PC-3 (cell line): ENCODE data around the gene PSMD10. TPM values are rescaled to one million over a fixed set of nuclear protein-coding genes. Genes with fewer than 3 reads are reported as not detected.
A peak's percentile ranks its signal among the peaks of the same experiment; 100 is the strongest.

Experiments
- ATAC-seq: fragments of 200-7000 bp; cut with Tn5 transposase; 2 replicates; pipeline ENCODE4 v1.9.1; 2020; ENCODE audit warnings: mild to moderate bottlenecking, moderate library complexity
- BruUV-seq: library from RNA; stranded (reverse); fragments of 400-500 nt; replicated peaks from 2 replicates; lab custom pipeline; 2021; lab: Mats Ljungman, UMichigan
- CTCF ChIA-PET: fragments of 300-600 bp; sonication (Branson Sonifier 250); formaldehyde crosslinking; loops from one replicate; lab custom pipeline; 2022; ENCODE audit warnings: antibody characterized with exemption; lab: Charles Lee
- POLR2A ChIA-PET: fragments of 300-600 bp; sonication (Branson Sonifier 250); formaldehyde crosslinking; loops from one replicate; lab custom pipeline; 2022; ENCODE audit warnings: antibody characterized with exemption; ENCODE audit not compliant: unreplicated experiment; lab: Charles Lee
- DNase-seq: peaks from one replicate; pipeline ENCODE4 v3.0.0-alpha.2; 2015
- H2AFZ ChIP-seq: fragments of 300-600 bp; sonication (generic); 2 replicates; pipeline ENCODE4 v1.6.0; 2016; ENCODE audit warnings: antibody characterized with exemption, low read length
- H3F3A ChIP-seq: fragments of 300-600 bp; sonication (generic); one replicate; pipeline ENCODE4 v1.6.0; 2017; ENCODE audit warnings: antibody characterized with exemption, low read length, control low read depth, mild to moderate bottlenecking; ENCODE audit not compliant: unreplicated experiment
- H3K27ac ChIP-seq: fragments of 300-600 bp; sonication (generic); 2 replicates; pipeline ENCODE4 v1.5.1; 2016; ENCODE audit warnings: mild to moderate bottlenecking, low read length
- H3K27me3 ChIP-seq: fragments of 300-600 bp; sonication (generic); 2 replicates; pipeline ENCODE4 v1.6.1; 2016; ENCODE audit warnings: low read length, mixed read lengths
- H3K36me3 ChIP-seq: fragments of 300-600 bp; sonication (generic); 2 replicates; pipeline ENCODE4 v1.6.1; 2016; ENCODE audit warnings: low read depth, mixed run types, low read length, mixed read lengths
- H3K4me1 ChIP-seq: fragments of 300-600 bp; sonication (generic); 2 replicates; pipeline ENCODE4 v1.5.1; 2016; ENCODE audit warnings: low read length; ENCODE audit not compliant: insufficient read depth
- H3K4me2 ChIP-seq: fragments of 300-600 bp; sonication (generic); 2 replicates; pipeline ENCODE4 v1.6.0; 2016; ENCODE audit warnings: low read length
- H3K4me3 ChIP-seq: fragments of 300-600 bp; sonication (generic); 2 replicates; pipeline ENCODE4 v1.5.1; 2016; ENCODE audit warnings: mild to moderate bottlenecking, low read length, mixed read lengths
- H3K79me2 ChIP-seq: fragments of 300-600 bp; sonication (generic); 2 replicates; pipeline ENCODE4 v1.6.1; 2017; ENCODE audit warnings: low read length, mixed read lengths
- H3K9ac ChIP-seq: fragments of 300-600 bp; sonication (generic); 2 replicates; pipeline ENCODE4 v1.6.0; 2016; ENCODE audit warnings: mild to moderate bottlenecking, low read length
- H3K9me2 ChIP-seq: fragments of 300-600 bp; sonication (generic); replicated peaks from 2 replicates; pipeline ENCODE4 v1.6.1; 2016; ENCODE audit warnings: mixed run types, low read length, mixed read lengths
- H3K9me3 ChIP-seq: fragments of 300-600 bp; sonication (generic); 2 replicates; pipeline ENCODE4 v1.6.1; 2016; ENCODE audit warnings: low read length, mixed read lengths
- H4K20me1 ChIP-seq: fragments of 300-600 bp; sonication (generic); 2 replicates; pipeline ENCODE4 v1.6.1; 2016; ENCODE audit warnings: low read length, mixed read lengths
- CTCF ChIP-seq: fragments of 300-600 bp; sonication (generic); conservative IDR thresholded peaks from 2 replicates; pipeline ENCODE4 v1.5.1; 2017; ENCODE audit warnings: antibody characterized with exemption, low read depth, mild to moderate bottlenecking, low read length
- EZH2 ChIP-seq: fragments of 300-600 bp; sonication (generic); IDR thresholded peaks from one replicate; pipeline ENCODE4 v1.6.1; 2017; ENCODE audit warnings: antibody characterized with exemption, mild to moderate bottlenecking, low read length; ENCODE audit not compliant: unreplicated experiment
- EZH2phosphoT487 ChIP-seq: fragments of 300-600 bp; sonication (generic); IDR thresholded peaks from 2 replicates; pipeline ENCODE4 v1.6.1; 2018; ENCODE audit warnings: mild to moderate bottlenecking, antibody characterized with exemption, low read length, borderline replicate concordance
- intact Hi-C: fragments of 100-400 bp; cut with micrococcal nuclease; formaldehyde crosslinking; loops from 2 replicates; pipeline ENCODE4 v1.9.0; 2023
- total RNA-seq: library from RNA; depleted of rRNA; stranded (reverse); fragments of >200 nt; gene quantifications from 2 replicates; pipeline ENCODE4 v1.2.3, GENCODE V29; 2014

Gene PSMD10
- total RNA-seq, 1 experiment from 2014 or later: 102 TPM

GRCh38 chrX:108134724-108135123 is 43.4 kb upstream of the PSMD10 start:
- no peaks in the 10 kb centered on the region for H4K20me1 ChIP-seq
- peaks cover 4% of the 10 kb centered on the region for H3K36me3 ChIP-seq
- H3K27ac ChIP-seq: no peak overlapping the region
- H3F3A ChIP-seq: no peaks in the 10 kb centered on the region
- no peak for DNase-seq
- ChIA-PET CTCF (no interaction called here), POLR2A (no interaction called here)
- TF ChIP-seq EZH2 (no peak), EZH2phosphoT487 (no peak), CTCF (peak; percentile 39; the same call in 1 of the 2 replicates)
- no peaks in the 10 kb centered on the region for H3K27me3 ChIP-seq
- no peak overlapping the region for H2AFZ ChIP-seq
- no peak overlapping the region for H3K4me2 ChIP-seq
- no peak overlapping the region for H3K4me3 ChIP-seq
- no peak for ATAC-seq
- H3K79me2 ChIP-seq: no peaks in the 10 kb centered on the region
- intact Hi-C loops: no loop called here
- no peaks in the 10 kb centered on the region for H3K9me2 ChIP-seq
- BruUV-seq: no TSS peak
- H3K9me3 ChIP-seq: no peaks in the 10 kb centered on the region
- peaks cover 19% of the 10 kb centered on the region for H3K4me1 ChIP-seq
- H3K9ac ChIP-seq: no peak overlapping the region

- ATAC-seq (no peak), DNase-seq (no peak)
- no TSS peak for BruUV-seq
- TF ChIP-seq CTCF: no peak
- no peak for TF ChIP-seq EZH2phosphoT487
- TF ChIP-seq EZH2: no peak
- H3K79me2 ChIP-seq: no peaks in the 10 kb centered on the region
- POLR2A ChIA-PET: no interaction called here
- peaks cover 16% of the 10 kb centered on the region for H3K4me1 ChIP-seq
- no peaks in the 10 kb centered on the region for H3K27me3 ChIP-seq
- no peak overlapping the region for H2AFZ ChIP-seq
- no peaks in the 10 kb centered on the region for H3F3A ChIP-seq
- H3K9ac ChIP-seq: no peak overlapping the region
- H4K20me1 ChIP-seq: no peaks in the 10 kb centered on the region
- no peak overlapping the region for H3K4me2 ChIP-seq
- H3K36me3 ChIP-seq: peaks cover 4% of the 10 kb centered on the region
- intact Hi-C loops: no loop called here
- CTCF ChIA-PET: no interaction called here
- no peak overlapping the region for H3K4me3 ChIP-seq
- no peaks in the 10 kb centered on the region for H3K9me2 ChIP-seq
- no peaks in the 10 kb centered on the region for H3K9me3 ChIP-seq
- no peak overlapping the region for H3K27ac ChIP-seq
Measured at GRCh38 chrX:108132876-108133275, 41.5 kb upstream of the PSMD10 start.

GRCh38 chrX:108132034-108132433 is 40.7 kb upstream of the PSMD10 start:
- intact Hi-C loops: no loop called here
- BruUV-seq: no TSS peak
- Histone ChIP-seq H3K4me1 (peaks cover 16% of the 10 kb centered on the region), H3K9ac (no peak overlapping the region), H3K79me2 (no peaks in the 10 kb centered on the region), H3K9me2 (no peaks in the 10 kb centered on the region), H3K4me3 (no peak overlapping the region), H3K27me3 (no peaks in the 10 kb centered on the region), H2AFZ (no peak overlapping the region), H3K9me3 (no peaks in the 10 kb centered on the region), H4K20me1 (no peaks in the 10 kb centered on the region), H3K36me3 (peaks cover 9% of the 10 kb centered on the region), H3K4me2 (no peak overlapping the region), H3F3A (no peaks in the 10 kb centered on the region), H3K27ac (0 out of 2 replicates have a peak overlapping the region, but pooled peaks have one; percentile 11)
- POLR2A ChIA-PET: no interaction called here
- ATAC-seq (no peak), DNase-seq (no peak)
- TF ChIP-seq EZH2: no peak
- CTCF ChIA-PET: no interaction called here
